Measurements from ENCODE around the gene PRR35.

GRCh38 chr16:583470-583814 is 23.2 kb downstream of the PRR35 start:
- TF ChIP-seq CTCF (conservative IDR thresholded peaks at IDR 0.05; ENCODE audit: low read depth, low read length) (no peak), RAD21 (IDR thresholded peaks at IDR 0.05; ENCODE audit: low read length) (no peak), SMC3 (IDR thresholded peaks at IDR 0.05; ENCODE audit: low read depth, low read length) (no peak), USF2 (IDR thresholded peaks at IDR 0.05; ENCODE audit: low read depth, low read length) (no peak), POLR2A (IDR thresholded peaks at IDR 0.05; ENCODE audit: low read depth, low read length) (no peak)
